ENCODE data around the gene PRDM5. TPM values are rescaled to one million over a fixed set of nuclear protein-coding genes. Genes with fewer than 3 reads are reported as not detected.
"Not testable (repeated sequence)": the region's sequence is repeated elsewhere in the genome, so short reads cannot be mapped to it uniquely, and the experiment has no call there.

The PRDM5 gene
- total and polyA plus RNA-seq, 12 donors = 3.4 to 26.1 (median 12.3) TPM

DNA sequence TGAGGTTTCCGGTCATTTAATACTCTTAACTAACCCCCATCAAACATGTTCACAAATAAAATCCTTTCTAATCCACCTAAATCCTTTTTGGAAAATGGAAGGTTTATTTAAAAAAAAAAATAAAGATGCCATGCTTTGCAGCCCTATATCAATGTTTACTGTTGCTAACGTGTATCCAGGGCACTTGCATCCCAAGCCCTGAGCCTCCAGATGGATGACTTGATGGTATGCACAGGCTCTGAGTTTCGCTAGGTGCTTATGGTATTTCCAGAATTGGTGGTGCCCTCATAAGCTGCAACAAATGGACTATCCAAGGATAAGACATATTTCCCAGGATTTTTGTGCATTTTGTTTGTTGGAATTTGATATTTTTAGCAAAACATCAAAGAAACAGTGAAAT is 257.7 kb downstream of the PRDM5 start:
- Histone ChIP-seq H3K4me3 (no peak overlapping the region), H3K27me3 (no peaks in the 10 kb centered on the region), H3K27ac (no peak overlapping the region), H3K36me3 (replicated peaks in 1 of 2) (no peaks in the 10 kb centered on the region), H3K9me3 (replicated peaks in 1 of 3) (peaks cover 0 to 4% (median 0%) of the 10 kb centered on the region in 3 donors), H3K4me1 (replicated peaks in 1 of 2) (no peaks in the 10 kb centered on the region)
- intact Hi-C loops (cut with DNase I) = no loop called here
- TF ChIP-seq, protein P1, sequence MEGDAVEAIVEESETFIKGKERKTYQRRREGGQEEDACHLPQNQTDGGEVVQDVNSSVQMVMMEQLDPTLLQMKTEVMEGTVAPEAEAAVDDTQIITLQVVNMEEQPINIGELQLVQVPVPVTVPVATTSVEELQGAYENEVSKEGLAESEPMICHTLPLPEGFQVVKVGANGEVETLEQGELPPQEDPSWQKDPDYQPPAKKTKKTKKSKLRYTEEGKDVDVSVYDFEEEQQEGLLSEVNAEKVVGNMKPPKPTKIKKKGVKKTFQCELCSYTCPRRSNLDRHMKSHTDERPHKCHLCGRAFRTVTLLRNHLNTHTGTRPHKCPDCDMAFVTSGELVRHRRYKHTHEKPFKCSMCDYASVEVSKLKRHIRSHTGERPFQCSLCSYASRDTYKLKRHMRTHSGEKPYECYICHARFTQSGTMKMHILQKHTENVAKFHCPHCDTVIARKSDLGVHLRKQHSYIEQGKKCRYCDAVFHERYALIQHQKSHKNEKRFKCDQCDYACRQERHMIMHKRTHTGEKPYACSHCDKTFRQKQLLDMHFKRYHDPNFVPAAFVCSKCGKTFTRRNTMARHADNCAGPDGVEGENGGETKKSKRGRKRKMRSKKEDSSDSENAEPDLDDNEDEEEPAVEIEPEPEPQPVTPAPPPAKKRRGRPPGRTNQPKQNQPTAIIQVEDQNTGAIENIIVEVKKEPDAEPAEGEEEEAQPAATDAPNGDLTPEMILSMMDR (IDR thresholded peaks at IDR 0.05) = no peak
- no peak for TF ChIP-seq POLR2A (IDR thresholded peaks at IDR 0.05)
- 89 to 95% (median 93%) methylated on average over 3 of the region's 3 CpGs for WGBS, 4 donors
- no peak for DNase-seq

- Histone ChIP-seq H3K36me3 (replicated peaks in 1 of 2) (no peaks in the 10 kb centered on the region), H3K27ac (no peak overlapping the region), H3K4me1 (replicated peaks in 1 of 2) (no peaks in the 10 kb centered on the region), H3K9me3 (replicated peaks in 1 of 3) (no peaks in the 10 kb centered on the region), H3K4me3 (no peak overlapping the region), H3K27me3 (no peaks in the 10 kb centered on the region)
- TF ChIP-seq POLR2A (IDR thresholded peaks at IDR 0.05) = no peak
- TF ChIP-seq, protein P1 (IDR thresholded peaks at IDR 0.05) = no peak
- 88 to 94% (median 90%) methylated on average over 7 of the region's 7 CpGs for WGBS, 4 donors
- intact Hi-C loops (cut with DNase I) = no loop called here
- no peak for DNase-seq
These were observed 262.8 kb downstream of the PRDM5 start for GRCh38 chr4:120659616-120660170.

- Histone ChIP-seq H3K4me1 (replicated peaks in 1 of 2) (no peaks in the 10 kb centered on the region), H3K4me3 (no peak overlapping the region), H3K9me3 (replicated peaks in 1 of 3) (no peaks in the 10 kb centered on the region), H3K36me3 (replicated peaks in 1 of 2) (no peaks in the 10 kb centered on the region), H3K27me3 (no peaks in the 10 kb centered on the region), H3K27ac (no peak overlapping the region)
- TF ChIP-seq, protein P1 (IDR thresholded peaks at IDR 0.05) = no peak
- TF ChIP-seq POLR2A (IDR thresholded peaks at IDR 0.05) = no peak
- no peak for DNase-seq
- intact Hi-C loops (cut with DNase I) = no loop called here
- WGBS, 4 donors = 70 to 73% (median 71%) methylated on average over 7 of the region's 7 CpGs
These were observed 263.8 kb downstream of the PRDM5 start for GRCh38 chr4:120658772-120659171.

DNA sequence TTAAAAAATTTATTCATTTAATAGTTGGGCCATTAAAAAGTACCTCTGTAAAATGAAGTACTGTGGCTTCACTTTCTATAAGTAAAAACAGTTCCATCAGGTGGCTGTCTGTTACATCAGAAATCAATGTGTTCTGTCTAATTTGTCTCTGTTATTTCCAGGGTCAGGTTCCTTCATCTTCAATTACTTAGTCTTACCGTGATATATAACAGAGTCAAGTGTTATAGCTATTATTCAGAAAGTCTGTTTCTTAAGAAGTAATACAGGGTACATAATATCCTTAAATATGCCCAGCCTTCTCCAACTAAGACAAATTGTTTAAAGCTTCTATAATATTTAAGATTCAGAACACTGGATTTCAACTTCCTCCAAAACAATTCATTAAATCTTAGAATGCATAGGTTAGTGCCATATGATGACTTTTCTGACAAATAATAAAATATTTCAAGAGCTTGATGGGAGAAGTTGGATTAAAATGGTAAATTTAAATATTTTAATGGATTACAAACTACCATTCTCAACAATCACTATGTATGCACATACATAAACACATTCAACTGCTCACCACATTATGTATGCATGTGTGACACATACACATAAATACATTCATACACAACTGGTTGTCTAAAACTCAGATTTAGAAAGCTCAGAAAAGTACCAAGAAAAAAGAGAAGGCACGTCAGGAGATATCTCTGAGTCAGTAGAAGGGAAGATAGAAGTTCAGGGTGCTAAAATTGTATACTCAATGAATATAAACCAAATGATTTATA is 268.5 kb downstream of the PRDM5 start:
- WGBS, 4 donors = 76 to 90% (median 86%) methylated on average over 2 of the region's 2 CpGs
- Histone ChIP-seq H3K27me3 (no peaks in the 10 kb centered on the region), H3K27ac (no peak overlapping the region), H3K4me3 (no peak overlapping the region), H3K9me3 (replicated peaks in 1 of 3) (no peaks in the 10 kb centered on the region), H3K36me3 (replicated peaks in 1 of 2) (no peaks in the 10 kb centered on the region), H3K4me1 (replicated peaks in 1 of 2) (no peaks in the 10 kb centered on the region)
- intact Hi-C loops (cut with DNase I) = no loop called here
- no peak for DNase-seq
- TF ChIP-seq POLR2A (IDR thresholded peaks at IDR 0.05) = no peak
- TF ChIP-seq, protein P1 (IDR thresholded peaks at IDR 0.05) = no peak

DNA sequence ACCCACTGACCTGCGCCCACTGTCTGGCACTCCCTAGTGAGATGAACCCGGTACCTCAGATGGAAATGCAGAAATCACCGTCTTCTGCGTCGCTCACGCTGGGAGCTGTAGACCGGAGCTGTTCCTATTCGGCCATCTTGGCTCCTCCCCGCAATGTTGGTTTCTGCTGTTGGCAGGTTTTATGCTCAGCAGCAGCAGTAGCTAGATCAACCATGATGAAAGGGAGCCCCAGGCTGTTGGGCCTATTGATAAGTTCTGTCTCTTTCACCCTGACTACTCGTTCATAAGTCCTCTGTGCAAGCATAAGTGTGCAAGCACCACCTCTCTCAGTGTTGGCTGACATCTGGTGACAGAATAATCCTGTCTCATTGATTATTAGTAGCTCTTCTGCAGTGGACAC is 274.2 kb downstream of the PRDM5 start:
- WGBS, 4 donors = 47 to 98% (median 96%) methylated on average over 1 to 8 of the region's 10 CpGs
- H3K4me1 ChIP-seq (replicated peaks in 1 of 2); H3K9me3 ChIP-seq (replicated peaks in 1 of 3); H3K27me3 ChIP-seq; DNase-seq; H3K4me3 ChIP-seq; H3K36me3 ChIP-seq (replicated peaks in 1 of 2); intact Hi-C loops (cut with DNase I); H3K27ac ChIP-seq: not testable (repeated sequence)
